ENCODE results near the gene FBXO46. TPM values are rescaled to one million over a fixed set of nuclear protein-coding genes. Genes with fewer than 3 reads are reported as not detected.

FBXO46 gene
- total RNA-seq, 1 experiment from 2014 or later = 18.8 TPM

DNA sequence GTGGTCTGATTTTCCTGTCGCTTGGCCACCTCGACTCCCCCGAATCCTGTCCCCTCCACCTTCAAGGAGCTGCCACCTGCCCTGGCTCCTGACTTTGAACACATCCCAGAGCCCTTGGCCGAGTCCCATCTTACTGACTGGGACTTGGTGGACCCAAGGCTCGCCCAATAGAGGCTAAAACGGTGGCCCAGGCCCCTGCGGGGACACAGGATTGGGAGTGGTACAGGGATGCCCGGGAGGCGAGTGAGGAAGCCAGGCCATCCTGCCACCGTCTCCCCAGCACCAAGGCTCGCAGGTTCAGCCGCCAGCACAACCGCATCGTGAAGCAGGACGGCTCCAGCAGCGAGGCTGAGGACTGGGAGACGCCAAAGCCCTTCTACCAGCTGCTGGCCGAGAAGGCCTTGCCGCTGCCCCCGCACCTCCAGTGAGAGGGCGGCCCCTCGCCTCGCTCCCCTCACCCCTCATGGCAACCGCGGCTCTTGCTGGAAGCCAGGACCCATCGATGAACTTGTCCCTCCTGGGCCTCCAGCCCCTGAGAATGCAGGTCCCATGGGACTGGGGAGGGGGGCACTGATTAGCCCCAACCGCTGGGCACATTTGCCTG lies 33.1 kb upstream of the FBXO46 start:
- no peaks in the 10 kb centered on the region for H3K9me3 ChIP-seq (ENCODE audit: low read depth, low read length, poor library complexity, severe bottlenecking)
- ChIA-PET CTCF (interaction anchor here (0.6 kb wide), 1 partner anchor 719 kb away, joined by 4 read pairs; no protein-coding TSS in a partner anchor), POLR2A (ENCODE audit: low non-redundant PET) (interaction anchor here (0.6 kb wide), 1 partner anchor 48 kb away, joined by 25 read pairs; no protein-coding TSS in a partner anchor)
- no peaks in the 10 kb centered on the region for H3K36me3 ChIP-seq (ENCODE audit: insufficient read depth, low read length, poor library complexity, severe bottlenecking)
- DNase-seq (ENCODE audit: low spot score) = no peak
- H3K27ac ChIP-seq (ENCODE audit: low read depth, low read length, poor library complexity, severe bottlenecking) = no peak overlapping the region
- peaks cover 18% of the 10 kb centered on the region for H3K4me1 ChIP-seq (ENCODE audit: insufficient read depth, low read length, poor library complexity, severe bottlenecking)
- no peak overlapping the region for H3K4me3 ChIP-seq (ENCODE audit: low read depth, low read length, poor library complexity, severe bottlenecking)
- no peaks in the 10 kb centered on the region for H3K27me3 ChIP-seq (replicated peaks; ENCODE audit: insufficient read depth, low read depth, low read length, poor library complexity)
- no TSS peak for BruUV-seq (replicated peaks)
- no peak for TF ChIP-seq EZH2 (IDR thresholded peaks at IDR 0.05; ENCODE audit: borderline replicate concordance, low read depth, low read length, poor library complexity, severe bottlenecking)
- TF ChIP-seq, protein P1, sequence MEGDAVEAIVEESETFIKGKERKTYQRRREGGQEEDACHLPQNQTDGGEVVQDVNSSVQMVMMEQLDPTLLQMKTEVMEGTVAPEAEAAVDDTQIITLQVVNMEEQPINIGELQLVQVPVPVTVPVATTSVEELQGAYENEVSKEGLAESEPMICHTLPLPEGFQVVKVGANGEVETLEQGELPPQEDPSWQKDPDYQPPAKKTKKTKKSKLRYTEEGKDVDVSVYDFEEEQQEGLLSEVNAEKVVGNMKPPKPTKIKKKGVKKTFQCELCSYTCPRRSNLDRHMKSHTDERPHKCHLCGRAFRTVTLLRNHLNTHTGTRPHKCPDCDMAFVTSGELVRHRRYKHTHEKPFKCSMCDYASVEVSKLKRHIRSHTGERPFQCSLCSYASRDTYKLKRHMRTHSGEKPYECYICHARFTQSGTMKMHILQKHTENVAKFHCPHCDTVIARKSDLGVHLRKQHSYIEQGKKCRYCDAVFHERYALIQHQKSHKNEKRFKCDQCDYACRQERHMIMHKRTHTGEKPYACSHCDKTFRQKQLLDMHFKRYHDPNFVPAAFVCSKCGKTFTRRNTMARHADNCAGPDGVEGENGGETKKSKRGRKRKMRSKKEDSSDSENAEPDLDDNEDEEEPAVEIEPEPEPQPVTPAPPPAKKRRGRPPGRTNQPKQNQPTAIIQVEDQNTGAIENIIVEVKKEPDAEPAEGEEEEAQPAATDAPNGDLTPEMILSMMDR (conservative IDR thresholded peaks at IDR 0.05; ENCODE audit: low read depth, low read length) = no peak
- intact Hi-C loops (cut with micrococcal nuclease; ENCODE audit: unreplicated experiment) = no loop called here

DNA sequence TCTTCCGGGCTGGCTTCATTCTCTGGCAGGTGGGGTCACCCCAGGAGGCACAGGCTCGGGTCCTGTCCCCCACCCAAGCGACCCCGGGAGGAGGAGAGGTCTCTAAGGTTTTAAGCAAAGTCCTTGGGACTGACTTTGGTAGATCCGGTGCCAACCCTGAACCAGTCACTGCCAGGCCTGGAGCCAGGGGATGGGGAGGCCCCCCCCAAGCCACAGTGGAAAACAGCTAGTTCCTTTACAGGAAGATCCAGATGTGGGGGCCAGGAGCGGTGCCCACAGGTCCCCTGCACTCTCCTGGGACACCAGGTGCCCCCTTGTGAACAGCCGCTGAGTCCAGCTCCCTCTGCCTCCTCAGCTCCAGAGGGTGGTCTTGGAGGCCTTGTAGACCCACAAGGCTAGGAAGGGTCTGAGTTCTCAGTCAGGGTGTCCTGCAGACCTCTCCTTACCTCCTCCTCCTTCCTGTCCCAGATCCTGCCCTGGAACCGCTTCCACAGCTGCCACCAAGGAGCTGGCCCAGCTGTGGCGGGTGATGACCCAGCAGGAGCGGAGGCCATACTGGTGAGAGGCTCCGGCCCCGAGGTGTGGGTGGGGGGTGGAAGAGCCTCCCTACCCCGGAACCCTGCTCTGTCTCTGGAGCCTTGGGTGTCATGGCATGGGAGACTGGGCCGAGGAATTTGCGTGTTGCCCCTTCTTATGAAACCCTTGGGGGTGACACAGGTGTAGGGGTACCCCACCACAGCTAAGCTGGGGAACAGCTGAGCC lies 32.4 kb upstream of the FBXO46 start:
- POLR2A ChIA-PET (ENCODE audit: low non-redundant PET) = interaction anchor here (0.6 kb wide), 1 partner anchor 47 kb away, joined by 25 read pairs; no protein-coding TSS in a partner anchor

DNA sequence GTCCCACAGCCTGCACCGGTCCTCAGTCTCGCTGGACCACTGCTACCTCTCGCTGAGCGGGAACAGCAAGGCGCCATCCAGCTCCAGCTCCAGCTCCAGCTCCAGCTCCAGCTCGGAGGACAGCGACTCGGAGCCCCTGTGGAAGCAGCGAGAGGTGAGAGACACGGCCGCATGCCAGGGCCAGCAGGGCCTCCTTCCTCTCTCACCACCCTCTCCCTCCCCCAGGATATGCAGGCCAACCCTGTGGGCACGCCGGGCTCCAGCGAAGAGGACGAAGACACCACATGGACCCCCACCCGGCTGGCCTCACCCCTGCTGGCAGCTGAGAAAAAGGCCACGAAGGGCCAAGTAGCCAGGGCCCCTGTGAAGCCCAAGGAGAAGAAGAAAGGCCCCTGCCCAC lies 31.0 kb upstream of the FBXO46 start:
- intact Hi-C loops (cut with micrococcal nuclease; ENCODE audit: unreplicated experiment) = no loop called here
- TF ChIP-seq, protein P1 (conservative IDR thresholded peaks at IDR 0.05; ENCODE audit: low read depth, low read length) = no peak
- TF ChIP-seq EZH2 (IDR thresholded peaks at IDR 0.05; ENCODE audit: borderline replicate concordance, low read depth, low read length, poor library complexity, severe bottlenecking) = no peak
- H3K9me3 ChIP-seq (ENCODE audit: low read depth, low read length, poor library complexity, severe bottlenecking) = no peaks in the 10 kb centered on the region
- no peak for DNase-seq (ENCODE audit: low spot score)
- H3K4me1 ChIP-seq (ENCODE audit: insufficient read depth, low read length, poor library complexity, severe bottlenecking) = peaks cover 12% of the 10 kb centered on the region
- no peak overlapping the region for H3K4me3 ChIP-seq (ENCODE audit: low read depth, low read length, poor library complexity, severe bottlenecking)
- BruUV-seq (replicated peaks) = no TSS peak
- no peak overlapping the region for H3K27ac ChIP-seq (ENCODE audit: low read depth, low read length, poor library complexity, severe bottlenecking)
- CTCF ChIA-PET = no interaction called here
- no peaks in the 10 kb centered on the region for H3K27me3 ChIP-seq (replicated peaks; ENCODE audit: insufficient read depth, low read depth, low read length, poor library complexity)
- POLR2A ChIA-PET (ENCODE audit: low non-redundant PET) = no interaction called here
- no peaks in the 10 kb centered on the region for H3K36me3 ChIP-seq (ENCODE audit: insufficient read depth, low read length, poor library complexity, severe bottlenecking)

More for the DNA sequence above, 32.4 kb upstream of the FBXO46 start:
- Histone ChIP-seq H3K4me3 (ENCODE audit: low read depth, low read length, poor library complexity, severe bottlenecking) (no peak overlapping the region), H3K36me3 (ENCODE audit: insufficient read depth, low read length, poor library complexity, severe bottlenecking) (no peaks in the 10 kb centered on the region), H3K9me3 (ENCODE audit: low read depth, low read length, poor library complexity, severe bottlenecking) (no peaks in the 10 kb centered on the region), H3K4me1 (ENCODE audit: insufficient read depth, low read length, poor library complexity, severe bottlenecking) (peaks cover 18% of the 10 kb centered on the region), H3K27ac (ENCODE audit: low read depth, low read length, poor library complexity, severe bottlenecking) (no peak overlapping the region), H3K27me3 (replicated peaks; ENCODE audit: insufficient read depth, low read depth, low read length, poor library complexity) (no peaks in the 10 kb centered on the region)
- BruUV-seq (replicated peaks) = no TSS peak
- intact Hi-C loops (cut with micrococcal nuclease; ENCODE audit: unreplicated experiment) = no loop called here
- TF ChIP-seq, protein P1 (conservative IDR thresholded peaks at IDR 0.05; ENCODE audit: low read depth, low read length) = no peak
- no peak for TF ChIP-seq EZH2 (IDR thresholded peaks at IDR 0.05; ENCODE audit: borderline replicate concordance, low read depth, low read length, poor library complexity, severe bottlenecking)
- DNase-seq (ENCODE audit: low spot score) = no peak
- CTCF ChIA-PET = no interaction called here

All from A673 (cell line).